Activated B cell treated with CpG ODN at 0.5 μM for 24 hours (primary cell): ENCODE measurements around the gene MACF1. TPM values are rescaled to one million over a fixed set of nuclear protein-coding genes. Genes with fewer than 3 reads are reported as not detected.

Experiments used
- ATAC-seq: fragments of 200-7000 bp; cut with Tn5 transposase; one replicate; pipeline ENCODE4 v1.10.0; 2021; ENCODE audit warnings: low read depth, mild to moderate bottlenecking, moderate library complexity
- CTCF ChIA-PET: fragments of 350-600 bp; sonication (Branson Sonifier 250); formaldehyde crosslinking; loops from one replicate; lab custom pipeline; 2021; ENCODE audit warnings: antibody characterized with exemption; lab: Charles Lee
- POLR2A ChIA-PET: fragments of 350-600 bp; sonication (Branson Sonifier 250); formaldehyde crosslinking; loops from one replicate; lab custom pipeline; 2021; ENCODE audit warnings: antibody characterized with exemption; lab: Charles Lee
- DNase-seq: peaks from one replicate; pipeline ENCODE4 v3.0.0; 2022
- H3K27ac Mint-ChIP-seq: one replicate; pipeline ENCODE4 v1.8.0; 2020; ENCODE audit warnings: mixed read lengths
- H3K27me3 Mint-ChIP-seq: one replicate; pipeline ENCODE4 v1.8.0; 2021; ENCODE audit warnings: mixed read lengths
- H3K36me3 Mint-ChIP-seq: one replicate; pipeline ENCODE4 v1.8.0; 2021; ENCODE audit warnings: low read depth, mixed read lengths
- H3K4me1 Mint-ChIP-seq: one replicate; pipeline ENCODE4 v1.8.0; 2021; ENCODE audit warnings: mixed read lengths
- H3K4me3 Mint-ChIP-seq: one replicate; pipeline ENCODE4 v1.8.0; 2020; ENCODE audit warnings: mild to moderate bottlenecking, mixed read lengths
- H3K9me3 Mint-ChIP-seq: one replicate; pipeline ENCODE4 v1.8.0; 2020; ENCODE audit warnings: mixed read lengths
- CTCF ChIP-seq: fragments of 200-600 bp; IDR thresholded peaks from one replicate; pipeline ENCODE4 v1.8.0; 2022; ENCODE audit warnings: antibody characterized with exemption, mild to moderate bottlenecking
- intact Hi-C: fragments of 100-400 bp; cut with micrococcal nuclease; formaldehyde crosslinking; loops from one replicate; pipeline ENCODE4 v1.15.1; 2024
- total RNA-seq: library from RNA; stranded (reverse); gene quantifications from 2 replicates; pipeline ENCODE4 v1.2.3, GENCODE V29; 2022

The MACF1 gene
- total RNA-seq, 1 donor from 2014 or later: 286 TPM

DNA sequence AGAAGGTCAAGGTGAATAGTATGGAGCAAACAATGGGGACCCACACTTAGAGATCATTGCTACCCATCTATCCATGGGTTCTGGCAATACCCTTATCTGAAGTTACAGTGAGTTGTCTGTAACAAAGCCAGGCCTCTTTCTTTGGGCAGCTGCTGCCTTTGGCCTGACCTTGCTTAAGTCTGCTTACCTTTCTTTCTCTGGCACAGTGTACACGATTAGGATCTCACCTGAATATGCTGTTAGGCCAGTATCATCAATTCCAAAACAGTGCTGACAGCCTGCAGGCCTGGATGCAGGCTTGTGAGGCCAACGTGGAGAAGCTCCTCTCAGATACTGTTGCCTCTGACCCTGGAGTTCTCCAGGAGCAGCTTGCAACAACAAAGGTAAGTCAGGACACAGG, 154.0 kb downstream of the MACF1 start:
- H3K36me3 Mint-ChIP-seq: peaks cover 84% of the 10 kb centered on the region
- no peak for DNase-seq
- no peaks in the 10 kb centered on the region for H3K9me3 Mint-ChIP-seq
- CTCF ChIA-PET: no interaction called here
- H3K4me3 Mint-ChIP-seq: no peak overlapping the region
- no peaks in the 10 kb centered on the region for H3K27me3 Mint-ChIP-seq
- intact Hi-C loops: no loop called here
- no peak for TF ChIP-seq CTCF
- H3K27ac Mint-ChIP-seq: no peak overlapping the region
- no peaks in the 10 kb centered on the region for H3K4me1 Mint-ChIP-seq
- POLR2A ChIA-PET: no interaction called here
- no peak for ATAC-seq

DNA sequence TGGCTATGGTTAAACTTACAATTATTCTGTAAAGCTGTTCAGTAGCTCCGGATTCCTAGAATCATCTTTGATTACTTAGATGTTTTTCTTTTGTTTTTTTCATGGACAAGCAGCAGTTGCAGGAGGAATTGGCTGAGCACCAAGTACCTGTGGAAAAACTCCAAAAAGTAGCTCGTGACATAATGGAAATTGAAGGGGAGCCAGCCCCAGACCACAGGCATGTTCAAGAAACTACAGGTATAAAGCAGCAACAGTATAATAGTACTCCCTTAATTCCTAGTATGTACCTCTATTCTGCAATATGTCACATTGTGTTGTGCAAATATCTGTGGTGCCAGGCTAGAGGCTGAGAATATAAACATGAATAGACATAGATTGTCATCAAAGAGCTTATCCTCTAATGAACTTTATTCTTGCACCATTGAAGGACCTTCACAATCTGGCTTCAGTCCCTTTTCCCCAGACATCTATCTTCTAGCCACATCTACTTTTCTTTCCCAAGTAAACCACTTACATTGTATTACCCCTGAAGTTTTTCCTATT, 154.6 kb downstream of the MACF1 start:
- H3K27ac Mint-ChIP-seq: no peak overlapping the region
- ATAC-seq: no peak
- H3K4me3 Mint-ChIP-seq: no peak overlapping the region
- intact Hi-C loops: no loop called here
- H3K4me1 Mint-ChIP-seq: no peaks in the 10 kb centered on the region
- peaks cover 83% of the 10 kb centered on the region for H3K36me3 Mint-ChIP-seq
- no peak for DNase-seq
- H3K27me3 Mint-ChIP-seq: no peaks in the 10 kb centered on the region
- CTCF ChIA-PET: no interaction called here
- no peaks in the 10 kb centered on the region for H3K9me3 Mint-ChIP-seq
- TF ChIP-seq CTCF: no peak
- POLR2A ChIA-PET: no interaction called here

DNA sequence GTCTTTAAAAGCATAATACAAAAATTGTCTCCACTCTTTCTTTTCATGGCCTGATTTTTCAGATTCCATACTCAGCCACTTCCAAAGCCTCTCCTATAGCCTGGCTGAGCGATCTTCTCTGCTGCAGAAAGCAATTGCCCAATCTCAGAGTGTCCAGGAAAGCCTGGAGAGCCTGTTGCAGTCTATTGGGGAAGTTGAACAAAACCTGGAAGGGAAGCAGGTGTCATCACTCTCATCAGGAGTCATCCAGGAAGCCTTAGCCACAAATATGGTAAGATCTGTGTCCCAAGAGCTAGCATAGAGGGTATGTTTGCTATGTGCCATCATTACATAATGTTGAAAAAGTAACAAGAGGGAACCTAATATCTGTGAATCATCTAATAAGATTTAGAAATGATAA, 156.2 kb downstream of the MACF1 start:
- CTCF ChIA-PET: no interaction called here
- POLR2A ChIA-PET: no interaction called here
- intact Hi-C loops: no loop called here
- Mint-ChIP-seq H3K27ac (no peak overlapping the region), H3K4me3 (no peak overlapping the region), H3K36me3 (peaks cover 81% of the 10 kb centered on the region), H3K27me3 (no peaks in the 10 kb centered on the region), H3K4me1 (no peaks in the 10 kb centered on the region), H3K9me3 (no peaks in the 10 kb centered on the region)
- DNase-seq (no peak), ATAC-seq (no peak)
- TF ChIP-seq CTCF: no peak

DNA sequence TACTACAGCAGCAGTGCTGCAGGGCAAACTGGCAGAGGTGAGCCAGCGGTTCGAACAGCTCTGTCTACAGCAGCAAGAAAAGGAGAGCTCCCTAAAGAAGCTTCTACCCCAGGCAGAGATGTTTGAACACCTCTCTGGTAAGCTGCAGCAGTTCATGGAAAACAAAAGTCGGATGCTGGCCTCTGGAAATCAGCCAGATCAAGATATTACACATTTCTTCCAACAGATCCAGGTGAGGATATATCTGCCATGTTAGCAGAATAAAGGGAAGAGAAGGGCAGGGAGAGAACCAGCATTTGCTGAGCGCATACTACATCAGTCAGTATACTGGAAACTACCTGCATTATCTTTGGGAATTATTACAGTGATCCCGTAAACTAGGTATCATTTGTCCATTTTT, 157.0 kb downstream of the MACF1 start:
- Mint-ChIP-seq H3K27me3 (no peaks in the 10 kb centered on the region), H3K4me1 (no peaks in the 10 kb centered on the region), H3K4me3 (no peak overlapping the region), H3K9me3 (no peaks in the 10 kb centered on the region), H3K36me3 (peaks cover 83% of the 10 kb centered on the region), H3K27ac (no peak overlapping the region)
- intact Hi-C loops: no loop called here
- ChIA-PET POLR2A (interaction anchor here (0.7 kb wide), 1 partner anchor 377 kb away, joined by 5 read pairs; no protein-coding TSS in a partner anchor), CTCF (interaction anchor here (0.6 kb wide), 1 partner anchor 15 kb away, joined by 3 read pairs; no protein-coding TSS in a partner anchor)
- TF ChIP-seq CTCF: no peak
- ATAC-seq (no peak), DNase-seq (no peak)

DNA sequence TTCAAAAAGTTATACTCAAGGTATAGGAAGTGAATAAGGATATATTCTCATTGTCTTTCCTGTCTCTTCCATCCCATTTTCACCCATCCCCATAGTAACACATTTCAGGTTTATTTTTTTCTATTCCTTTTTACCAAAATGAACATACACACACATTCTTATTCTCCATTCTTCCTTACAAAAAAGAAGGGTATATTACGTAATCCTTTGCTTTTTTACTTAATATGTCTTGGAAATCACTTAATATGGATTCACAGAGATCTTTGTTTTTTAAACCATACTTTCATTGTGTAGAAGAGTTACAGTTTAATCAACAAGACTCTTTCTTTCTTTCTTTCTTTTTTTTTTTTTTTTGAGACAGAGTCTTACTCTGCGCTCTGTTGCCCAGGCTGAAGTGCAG, 158.8 kb downstream of the MACF1 start:
- no peak overlapping the region for H3K27ac Mint-ChIP-seq
- no peak for ATAC-seq

More for the DNA sequence above, 158.8 kb downstream of the MACF1 start:
- no peak for DNase-seq
- no peaks in the 10 kb centered on the region for H3K9me3 Mint-ChIP-seq
- TF ChIP-seq CTCF: no peak
- ChIA-PET CTCF (interaction anchor here (0.7 kb wide), 1 partner anchor 24 kb away, joined by 3 read pairs; no protein-coding TSS in a partner anchor), POLR2A (no interaction called here)
- H3K27me3 Mint-ChIP-seq: no peaks in the 10 kb centered on the region
- H3K36me3 Mint-ChIP-seq: peaks cover 75% of the 10 kb centered on the region
- H3K4me1 Mint-ChIP-seq: no peaks in the 10 kb centered on the region
- no peak overlapping the region for H3K4me3 Mint-ChIP-seq
- intact Hi-C loops: no loop called here
